HEK293 (cell line): ENCODE data around the gene LDLRAD2.

ENCODE experiments used
- CTCF ChIP-seq: fragments of 450-650 bp; formaldehyde crosslinking; IDR thresholded peaks from 2 replicates; pipeline ENCODE4 v1.5.1; 2016; ENCODE audit warnings: missing biosample characterization, missing genetic modification characterization
- YY1 ChIP-seq: fragments of 450-650 bp; formaldehyde crosslinking; IDR thresholded peaks from 2 replicates; pipeline ENCODE4 v1.5.1; 2018; ENCODE audit warnings: missing biosample characterization, missing genetic modification characterization
- ZNF280D ChIP-seq: fragments of 450-650 bp; formaldehyde crosslinking; IDR thresholded peaks from 2 replicates; pipeline ENCODE4 v1.5.1; 2016; ENCODE audit warnings: missing biosample characterization, missing genetic modification characterization
- ZNF292 ChIP-seq: fragments of 450-650 bp; formaldehyde crosslinking; IDR thresholded peaks from 2 replicates; pipeline ENCODE4 v1.5.1; 2016; ENCODE audit warnings: low read depth, missing biosample characterization, missing genetic modification characterization, borderline replicate concordance
- ZNF558 ChIP-seq: fragments of 450-650 bp; formaldehyde crosslinking; IDR thresholded peaks from 2 replicates; pipeline ENCODE4 v1.5.1; 2016; ENCODE audit warnings: missing biosample characterization, missing genetic modification characterization

GRCh38 chr1:21781815-21782348 is 30.2 kb upstream of the LDLRAD2 start:
- TF ChIP-seq ZNF292: no peak
- no peak for TF ChIP-seq YY1
- no peak for TF ChIP-seq CTCF (tag by site-specific recombination)
- no peak for TF ChIP-seq ZNF280D (tag by site-specific recombination)
- TF ChIP-seq ZNF558 (tag by site-specific recombination): no peak
